CD4-positive, alpha-beta T cell treated with Interleukin-21 for 1 hour (primary cell): ENCODE data around the gene FEN1.

ENCODE experiments used
- DNase-seq: peaks from one replicate; pipeline ENCODE4 v3.0.0-alpha.2; 2020

The FEN1 gene

GRCh38 chr11:61757213-61757862 lies 35.4 kb upstream of the FEN1 start:
- DNase-seq, result no peak

GRCh38 chr11:61760946-61761345 lies 31.8 kb upstream of the FEN1 start:
- DNase-seq, result no peak

- no peak for DNase-seq
These were observed 31.1 kb upstream of the FEN1 start for GRCh38 chr11:61761440-61762222.

- no peak for DNase-seq
These were observed 30.5 kb upstream of the FEN1 start for GRCh38 chr11:61762223-61762615.

GRCh38 chr11:61762798-61763197 lies 29.9 kb upstream of the FEN1 start:
- DNase-seq, result no peak

GRCh38 chr11:61763930-61764605 lies 28.6 kb upstream of the FEN1 start:
- no peak for DNase-seq

GRCh38 chr11:61764606-61765260 lies 28.0 kb upstream of the FEN1 start:
- no peak for DNase-seq

- DNase-seq, result no peak
These were observed 27.0 kb upstream of the FEN1 start for GRCh38 chr11:61765550-61766253.

- no peak for DNase-seq
These were observed 26.3 kb upstream of the FEN1 start for GRCh38 chr11:61766353-61766841.

GRCh38 chr11:61768376-61769076 lies 24.2 kb upstream of the FEN1 start:
- no peak for DNase-seq

GRCh38 chr11:61769169-61769920 lies 23.4 kb upstream of the FEN1 start:
- DNase-seq, result no peak

GRCh38 chr11:61769946-61770683 lies 22.6 kb upstream of the FEN1 start:
- DNase-seq, result no peak

GRCh38 chr11:61771195-61771894 lies 21.4 kb upstream of the FEN1 start:
- no peak for DNase-seq

GRCh38 chr11:61771985-61772455 lies 20.7 kb upstream of the FEN1 start:
- DNase-seq, result no peak

- no peak for DNase-seq
These were observed 19.4 kb upstream of the FEN1 start for GRCh38 chr11:61773356-61773755.

GRCh38 chr11:61773809-61774208 lies 18.9 kb upstream of the FEN1 start:
- no peak for DNase-seq

- DNase-seq, result no peak
These were observed 18.3 kb upstream of the FEN1 start for GRCh38 chr11:61774411-61774810.

- DNase-seq, result no peak
These were observed 17.6 kb upstream of the FEN1 start for GRCh38 chr11:61775106-61775505.
